HCT116 (cell line): ENCODE measurements around the gene IQCK. TPM values are rescaled to one million over a fixed set of nuclear protein-coding genes. Genes with fewer than 3 reads are reported as not detected.

Experiments used
- ATAC-seq: fragments of 200-7000 bp; cut with Tn5 transposase; 2 replicates; pipeline ENCODE4 v1.9.1; 2020; ENCODE audit warnings: mild to moderate bottlenecking, moderate library complexity
- BruUV-seq: library from RNA; stranded (reverse); fragments of 400-500 nt; replicated peaks from 2 replicates; lab custom pipeline; 2021; lab: Mats Ljungman, UMichigan
- CTCF ChIA-PET: fragments of 300-600 bp; sonication (Branson Sonifier 250); formaldehyde crosslinking; loops from one replicate; lab custom pipeline; 2021; ENCODE audit warnings: antibody characterized with exemption; lab: Charles Lee
- POLR2A ChIA-PET: fragments of 300-600, 350-600 bp; sonication (Branson Sonifier 250); formaldehyde crosslinking; loops from one replicate; lab custom pipeline; 2021; ENCODE audit warnings: antibody characterized with exemption; lab: Charles Lee
- RAD21 ChIA-PET, 2 experiments: fragments of 300-600 bp; sonication (Branson Sonifier 250); formaldehyde crosslinking; loops; one replicate each; lab custom pipeline; 2023; ENCODE audit warnings: low total read pairs in 2 of 2; ENCODE audit not compliant: uncharacterized antibody in 2 of 2, unreplicated experiment in 2 of 2, low non-redundant PET in 1 of 2; lab: Charles Lee
- DNase-seq: peaks from one replicate; pipeline ENCODE4 v3.0.0-alpha.2; 2010; ENCODE audit warnings: low read depth, low spot score
- H2AFZ ChIP-seq: fragments of 200-600 bp; shearing (Covaris generic), sonication (generic); 2 replicates; pipeline ENCODE4 v1.6.1; 2017; ENCODE audit warnings: low read depth, mixed run types, mixed read lengths, antibody characterized with exemption, low read length; ENCODE audit not compliant: poor library complexity, severe bottlenecking
- H3K27ac ChIP-seq: 2 replicates; pipeline ENCODE4 v1.5.1; 2012; ENCODE audit warnings: low read depth, low read length
- H3K27me3 ChIP-seq: fragments of 200-600 bp; sonication (generic); 2 replicates; pipeline ENCODE4 v1.6.1; 2016; ENCODE audit warnings: mixed run types, low read length, mixed read lengths; ENCODE audit not compliant: insufficient read depth
- H3K36me3 ChIP-seq, 2 experiments: fragments of 200-500 bp in 1 of 2; fragments of 200-600 bp in 1 of 2; sonication (Bioruptor generic) in 1 of 2; sonication (generic) in 1 of 2; 2 replicates each; pipeline versions ENCODE4 v1.5.1 to v1.6.1; 2014 to 2016; ENCODE audit warnings: low read length in 2 of 2, inconsistent platforms in 1 of 2, mixed read lengths in 1 of 2, mixed run types in 1 of 2; ENCODE audit not compliant: insufficient read depth in 2 of 2, control insufficient read depth in 1 of 2
- H3K4me1 ChIP-seq, 2 experiments: fragments of 200-600 bp in 1 of 2; sonication (generic) in 1 of 2; 2 replicates each; pipeline versions ENCODE4 v1.5.1 to v1.6.1; 2012 to 2017; ENCODE audit warnings: low read length in 2 of 2, inconsistent platforms in 1 of 2, mild to moderate bottlenecking in 1 of 2, mixed read lengths in 1 of 2, mixed run types in 1 of 2, moderate library complexity in 1 of 2; ENCODE audit not compliant: insufficient read depth in 2 of 2, control insufficient read depth in 1 of 2
- H3K4me2 ChIP-seq: fragments of 200-600 bp; sonication (generic); 2 replicates; pipeline ENCODE4 v1.6.1; 2017; ENCODE audit warnings: mixed run types, low read length, mixed read lengths
- H3K4me3 ChIP-seq, 2 experiments: fragments of 200-600 bp in 1 of 2; sonication (generic) in 1 of 2; replicated peaks in 1 of 2; 2 replicates each; pipeline ENCODE4 v1.5.1; 2011 to 2016; ENCODE audit warnings: low read length in 2 of 2, control low read depth in 1 of 2, low read depth in 1 of 2, mild to moderate bottlenecking in 1 of 2, mixed read lengths in 1 of 2, mixed run types in 1 of 2
- H3K79me2 ChIP-seq: fragments of 200-600 bp; sonication (generic); 2 replicates; pipeline ENCODE4 v1.6.1; 2017; ENCODE audit warnings: mild to moderate bottlenecking, mixed run types, low read length, moderate library complexity, mixed read lengths; ENCODE audit not compliant: insufficient read depth
- H3K9ac ChIP-seq: fragments of 200-600 bp; sonication (generic); 2 replicates; pipeline ENCODE4 v1.6.1; 2016; ENCODE audit warnings: low read length, mixed read lengths
- H3K9me2 ChIP-seq: fragments of 200-600 bp; sonication (generic), shearing (Covaris generic); 2 replicates; pipeline ENCODE4 v1.6.1; 2017; ENCODE audit warnings: mixed run types, mild to moderate bottlenecking, moderate library complexity; ENCODE audit not compliant: insufficient read depth
- H3K9me3 ChIP-seq, 2 experiments: fragments of 200-500 bp in 1 of 2; fragments of 200-600 bp in 1 of 2; sonication (Bioruptor generic) in 1 of 2; sonication (generic) in 1 of 2; 2 replicates each; pipeline ENCODE4 v1.6.1; 2014 to 2017; ENCODE audit warnings: low read length in 2 of 2, mixed read lengths in 2 of 2, inconsistent platforms in 1 of 2, low read depth in 1 of 2, mild to moderate bottlenecking in 1 of 2, mixed run types in 1 of 2, moderate library complexity in 1 of 2; ENCODE audit not compliant: control insufficient read depth in 1 of 2, insufficient read depth in 1 of 2
- H4K20me1 ChIP-seq: fragments of 200-600 bp; sonication (generic), shearing (Covaris generic); 2 replicates; pipeline ENCODE4 v1.6.1; 2017; ENCODE audit warnings: mixed run types, mild to moderate bottlenecking, moderate library complexity; ENCODE audit not compliant: insufficient read depth
- EZH2 ChIP-seq: fragments of 200-600 bp; sonication (generic); IDR thresholded peaks from 2 replicates; pipeline ENCODE4 v1.6.1; 2017; ENCODE audit warnings: antibody characterized with exemption, mixed run types
- POLR2A ChIP-seq: IDR thresholded peaks from 2 replicates; pipeline ENCODE4 v1.7.0; 2011; ENCODE audit warnings: borderline replicate concordance; ENCODE audit not compliant: insufficient read depth, insufficient read length; ENCODE audit errors: extremely low read depth
- YY1 ChIP-seq: IDR thresholded peaks from 2 replicates; pipeline ENCODE4 v1.6.1; 2011; ENCODE audit warnings: low read length, low read depth, moderate library complexity, mild to moderate bottlenecking; ENCODE audit not compliant: insufficient replicate concordance; ENCODE audit errors: extremely low read depth
- ZBTB33 ChIP-seq: IDR thresholded peaks from 2 replicates; pipeline ENCODE4 v1.6.1; 2011; ENCODE audit warnings: mild to moderate bottlenecking, low read length, moderate library complexity; ENCODE audit not compliant: insufficient replicate concordance; ENCODE audit errors: extremely low read depth
- ZFX ChIP-seq: fragments of 450-650 bp; IDR thresholded peaks from 2 replicates; pipeline ENCODE4 v1.6.1; 2017
- ZNF274 ChIP-seq: fragments of 200-500 bp; sonication (Bioruptor generic); IDR thresholded peaks from 2 replicates; pipeline ENCODE4 v1.6.1; 2014; ENCODE audit warnings: mild to moderate bottlenecking, low read depth, low read length, inconsistent platforms
- intact Hi-C: fragments of 100-400 bp; cut with micrococcal nuclease; formaldehyde crosslinking; loops from 2 replicates; pipeline ENCODE4 v1.10.0; 2022
- total RNA-seq: library from RNA; stranded (reverse); gene quantifications from one replicate; pipeline ENCODE4 v1.2.1, GENCODE V29; 2021; ENCODE audit not compliant: unreplicated experiment
- TF ChIP-seq, protein P1 (sequence below): IDR thresholded peaks from 2 replicates; pipeline ENCODE4 v1.6.1; 2012

Gene IQCK
- total RNA-seq, 1 experiment from 2014 or later = 11.8 TPM

- BruUV-seq = no TSS peak
- Histone ChIP-seq H3K36me3 (peaks cover 38 to 61% of the 10 kb centered on the region in 2 experiments), H3K4me2 (no peak overlapping the region), H2AFZ (no peak overlapping the region), H3K79me2 (peaks cover 68% of the 10 kb centered on the region), H3K27ac (no peak overlapping the region), H3K9me2 (no peaks in the 10 kb centered on the region), H3K4me3 (no peak overlapping the region), H3K9me3 (no peaks in the 10 kb centered on the region), H3K4me1 (peaks cover 4 to 14% of the 10 kb centered on the region in 2 experiments; a peak in 3 of 4 replicates), H3K27me3 (no peaks in the 10 kb centered on the region), H4K20me1 (no peaks in the 10 kb centered on the region), H3K9ac (no peak overlapping the region)
- RAD21 ChIA-PET = no interaction called here
- no peak for ATAC-seq
- TF ChIP-seq POLR2A = no peak
- no peak for TF ChIP-seq YY1
- no peak for TF ChIP-seq ZFX
- TF ChIP-seq ZBTB33 = no peak
- TF ChIP-seq, protein P1, sequence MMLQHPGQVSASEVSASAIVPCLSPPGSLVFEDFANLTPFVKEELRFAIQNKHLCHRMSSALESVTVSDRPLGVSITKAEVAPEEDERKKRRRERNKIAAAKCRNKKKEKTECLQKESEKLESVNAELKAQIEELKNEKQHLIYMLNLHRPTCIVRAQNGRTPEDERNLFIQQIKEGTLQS = no peak
- no peak for TF ChIP-seq ZNF274
- TF ChIP-seq EZH2 = no peak
- intact Hi-C loops = no loop called here
- no peak for DNase-seq
- CTCF ChIA-PET = no interaction called here
- POLR2A ChIA-PET = no interaction called here
These were observed 8.5 kb upstream of the IQCK start for GRCh38 chr16:19709381-19710136.
